CD4-positive, alpha-beta T cell treated with Interleukin-1 beta for 1 hour (primary cell): ENCODE data around the gene MACROD2.

Experiments used
- DNase-seq, 2 donors: peaks; one replicate each; pipeline ENCODE4 v3.0.0-alpha.2; 2020 to 2022

The MACROD2 gene

GRCh38 chr20:14488212-14488611, 492.9 kb downstream of the MACROD2 start:
- DNase-seq, result no peak

GRCh38 chr20:14488756-14489479, 493.6 kb downstream of the MACROD2 start:
- no peak for DNase-seq

- no peak for DNase-seq
These were observed 494.2 kb downstream of the MACROD2 start for GRCh38 chr20:14489544-14489943.

GRCh38 chr20:14491436-14491835, 496.1 kb downstream of the MACROD2 start:
- DNase-seq, result no peak

GRCh38 chr20:14493408-14493807, 498.1 kb downstream of the MACROD2 start:
- DNase-seq, result no peak

GRCh38 chr20:14494355-14494754, 499.0 kb downstream of the MACROD2 start:
- no peak for DNase-seq

GRCh38 chr20:14495066-14495465, 499.8 kb downstream of the MACROD2 start:
- no peak for DNase-seq

GRCh38 chr20:14497004-14497403, 501.7 kb downstream of the MACROD2 start:
- DNase-seq, result no peak

- DNase-seq, result no peak
These were observed 503.5 kb downstream of the MACROD2 start for GRCh38 chr20:14498772-14499171.

GRCh38 chr20:14505476-14505875, 510.2 kb downstream of the MACROD2 start:
- DNase-seq, result no peak

- no peak for DNase-seq
These were observed 512.4 kb downstream of the MACROD2 start for GRCh38 chr20:14507711-14508110.

GRCh38 chr20:14510341-14510740, 515.0 kb downstream of the MACROD2 start:
- no peak for DNase-seq

GRCh38 chr20:14512839-14513238, 517.5 kb downstream of the MACROD2 start:
- no peak for DNase-seq

GRCh38 chr20:14518648-14519047, 523.3 kb downstream of the MACROD2 start:
- DNase-seq, result no peak

- no peak for DNase-seq
These were observed 525.7 kb downstream of the MACROD2 start for GRCh38 chr20:14521016-14521415.

- DNase-seq, result no peak
These were observed 526.1 kb downstream of the MACROD2 start for GRCh38 chr20:14521436-14521835.

- no peak for DNase-seq
These were observed 527.3 kb downstream of the MACROD2 start for GRCh38 chr20:14522595-14522994.

GRCh38 chr20:14523090-14523489, 527.8 kb downstream of the MACROD2 start:
- no peak for DNase-seq

GRCh38 chr20:14525426-14525825, 530.1 kb downstream of the MACROD2 start:
- DNase-seq, result no peak

GRCh38 chr20:14526891-14527290, 531.6 kb downstream of the MACROD2 start:
- DNase-seq, result no peak

GRCh38 chr20:14531786-14532185, 536.5 kb downstream of the MACROD2 start:
- DNase-seq, result no peak

GRCh38 chr20:14536738-14537137, 541.4 kb downstream of the MACROD2 start:
- no peak for DNase-seq

GRCh38 chr20:14538433-14538832, 543.1 kb downstream of the MACROD2 start:
- DNase-seq, result no peak

GRCh38 chr20:14543040-14543439, 547.7 kb downstream of the MACROD2 start:
- no peak for DNase-seq

GRCh38 chr20:14544688-14545087, 549.4 kb downstream of the MACROD2 start:
- no peak for DNase-seq
